HT1080 (cell line): Measurements from ENCODE around the gene RANBP10. TPM values are rescaled to one million over a fixed set of nuclear protein-coding genes. Genes with fewer than 3 reads are reported as not detected.

Experiments used
- DNase-seq: peaks from one replicate; pipeline ENCODE4 v3.0.0-alpha.2; 2015; ENCODE audit warnings: low read depth
- small RNA-seq: library from RNA; depleted of rRNA; stranded (forward); fragments of <200 nt; gene quantifications from one replicate; pipeline ENCODE3, GENCODE V24; 2014
- total RNA-seq: library from RNA; depleted of rRNA; stranded (reverse); fragments of >200 nt; shearing (Covaris generic); gene quantifications from 2 replicates; pipeline ENCODE4 v1.2.3, GENCODE V29; 2014; rRNA removed

The RANBP10 gene
- total RNA-seq, 1 experiment from 2014 or later = 10.8 TPM

GRCh38 chr16:67679935-67680897 lies 126.1 kb downstream of the RANBP10 start:
- DNase-seq = no peak

- no peak for DNase-seq
Measured at GRCh38 chr16:67678354-67679023, 127.9 kb downstream of the RANBP10 start.

- DNase-seq = no peak
Measured at GRCh38 chr16:67677712-67678111, 128.6 kb downstream of the RANBP10 start.

- no peak for DNase-seq
Measured at GRCh38 chr16:67676939-67677338, 129.4 kb downstream of the RANBP10 start.

- no peak for DNase-seq
Measured at GRCh38 chr16:67676516-67676915, 129.8 kb downstream of the RANBP10 start.

DNA sequence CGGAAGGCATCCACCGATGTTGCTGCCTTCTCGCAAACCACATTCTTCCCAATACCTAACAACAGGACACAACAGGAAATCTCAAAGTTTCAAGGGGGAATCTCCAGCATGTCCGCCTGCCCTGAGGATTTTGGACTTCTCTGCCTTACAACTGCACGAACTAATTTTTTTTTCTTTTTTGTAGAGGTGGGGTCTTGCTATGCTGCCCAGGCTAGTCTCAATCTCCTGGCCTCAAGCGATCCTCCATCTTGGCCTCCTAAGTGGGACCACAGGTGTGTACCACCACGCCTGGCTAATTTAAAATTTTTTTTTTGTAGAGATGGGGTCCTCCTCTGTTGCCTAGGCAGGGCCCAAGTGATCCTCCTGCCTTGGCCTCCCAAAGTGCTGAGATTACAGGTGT lies 130.4 kb downstream of the RANBP10 start:
- no peak for DNase-seq

DNA sequence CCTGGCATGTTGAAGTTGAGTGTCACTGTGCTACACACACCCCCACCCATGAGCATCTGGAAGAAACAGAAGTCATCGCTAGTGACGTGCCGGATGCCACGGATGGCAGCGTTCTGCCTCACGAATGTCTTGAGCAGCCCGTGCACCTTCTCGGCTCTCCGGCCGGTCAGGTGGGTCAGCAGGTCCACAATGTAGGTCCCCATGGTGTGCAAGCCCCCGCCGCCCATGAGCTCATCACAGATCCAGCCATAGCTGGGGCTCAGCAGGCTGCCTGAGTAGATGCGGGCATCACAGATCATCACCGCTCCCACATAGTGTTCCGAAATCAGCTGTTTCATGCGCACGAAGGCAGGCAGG lies 130.8 kb downstream of the RANBP10 start:
- DNase-seq = no peak

DNA sequence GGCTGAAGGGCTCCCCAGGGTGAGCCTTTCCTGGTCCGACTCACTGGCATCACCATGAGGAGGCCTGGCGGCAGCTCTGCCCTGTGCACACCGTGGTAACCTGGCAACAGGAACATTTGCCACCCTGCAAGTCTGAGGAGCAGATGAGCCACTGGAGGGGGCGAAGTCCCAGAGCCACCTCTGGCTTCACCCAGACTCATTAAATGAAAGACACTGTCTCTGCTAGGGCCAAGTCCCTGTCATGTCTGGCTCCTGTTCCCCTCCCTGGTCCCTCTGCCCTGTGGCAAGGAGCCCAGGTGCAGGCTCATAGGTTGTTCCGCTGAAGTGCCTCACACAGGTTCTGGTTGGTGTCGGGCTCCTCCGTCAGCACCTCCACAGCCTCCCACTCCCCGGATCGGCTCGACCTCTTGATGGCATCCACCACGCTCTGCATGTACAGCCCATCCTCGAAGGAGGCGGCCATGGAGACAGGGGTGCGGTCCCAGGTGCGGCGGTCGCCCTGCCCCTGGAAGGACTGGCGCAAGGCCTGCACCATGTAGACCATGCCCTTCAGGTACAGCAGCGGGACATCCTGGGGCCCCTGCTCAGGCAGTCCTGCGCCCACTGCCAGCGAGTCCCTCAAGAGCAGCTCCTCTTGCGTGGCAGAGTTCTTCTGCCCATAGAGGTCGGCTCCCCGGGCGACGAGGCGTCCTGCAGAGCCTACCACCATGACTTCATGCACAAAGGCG lies 131.3 kb downstream of the RANBP10 start:
- DNase-seq = no peak

GRCh38 chr16:67673712-67674580 lies 132.4 kb downstream of the RANBP10 start:
- no peak for DNase-seq

Small RNA genes within 50 kb of the gene (small RNA-seq; reads per million reads assigned to genes)
- gene AC040162.2 = not detected

Other genes with a start within 250 kb of the RANBP10 start
- 44.4 and 53.8 TPM in 2 replicates for gene CTCF, start 244.0 kb downstream of the RANBP10 start, total RNA-seq
- gene CARMIL2, start 161.4 kb downstream of the RANBP10 start, total RNA-seq = 4.3 and 12.0 TPM in 2 replicates
- 39.8 and 47.9 TPM in 2 replicates for gene ACD, start 146.3 kb downstream of the RANBP10 start, total RNA-seq
- 2.8 and 3.8 TPM in 2 replicates for gene PARD6A, start 145.6 kb downstream of the RANBP10 start, total RNA-seq
- 25.6 and 26.2 TPM in 2 replicates for gene ENKD1, start 139.8 kb downstream of the RANBP10 start, total RNA-seq
- gene C16orf86, start 139.7 kb downstream of the RANBP10 start, total RNA-seq = 0.27 and 2.5 TPM in 2 replicates
- gene GFOD2, start 87.2 kb downstream of the RANBP10 start, total RNA-seq = 20.4 and 24.4 TPM in 2 replicates
- 0.18 TPM in 1 of 2 replicates, not detected in the other for gene TSNAXIP1, start 329 bp upstream of the RANBP10 start, total RNA-seq
- 91.5 and 105 TPM in 2 replicates for gene THAP11, start 35.8 kb upstream of the RANBP10 start, total RNA-seq
- gene NUTF2, start 40.4 kb upstream of the RANBP10 start, total RNA-seq = 236 and 318 TPM in 2 replicates
- 30.1 and 30.2 TPM in 2 replicates for gene CENPT, start 41.1 kb upstream of the RANBP10 start, total RNA-seq
- 64.5 and 78.1 TPM in 2 replicates for gene EDC4, start 66.5 kb upstream of the RANBP10 start, total RNA-seq
- not detected in 2 replicates for gene NRN1L, start 78.3 kb upstream of the RANBP10 start, total RNA-seq
- gene PSKH1, start 86.7 kb upstream of the RANBP10 start, total RNA-seq = 5.9 and 7.0 TPM in 2 replicates
- gene CTRL, start 125.3 kb upstream of the RANBP10 start, total RNA-seq = 2.5 and 2.9 TPM in 2 replicates
- 62.2 and 72.3 TPM in 2 replicates for gene PSMB10, start 130.3 kb upstream of the RANBP10 start, total RNA-seq
- gene LCAT, start 137.6 kb upstream of the RANBP10 start, total RNA-seq = 3.3 and 3.5 TPM in 2 replicates
- 17.3 and 21.5 TPM in 2 replicates for gene SLC12A4, start 162.1 kb upstream of the RANBP10 start, total RNA-seq
- not detected in 2 replicates for gene DPEP3, start 173.9 kb upstream of the RANBP10 start, total RNA-seq
- gene DPEP2, start 192.9 kb upstream of the RANBP10 start, total RNA-seq = not detected in 2 replicates
- gene DPEP2NB, start 209.4 kb upstream of the RANBP10 start, total RNA-seq = not detected in 2 replicates
- 18.9 and 22.5 TPM in 2 replicates for gene DDX28, start 216.7 kb upstream of the RANBP10 start, total RNA-seq
- 15.4 and 18.2 TPM in 2 replicates for gene DUS2, start 216.7 kb upstream of the RANBP10 start, total RNA-seq